T-helper 22 cell (primary cell): ENCODE measurements around the gene BAIAP3.
"Not testable (repeated sequence)": the region's sequence is repeated elsewhere in the genome, so short reads cannot be mapped to it uniquely, and the experiment has no call there.

ENCODE experiments used
- DNase-seq: peaks from one replicate; pipeline ENCODE4 v3.0.0-alpha.2; 2020; ENCODE audit warnings: low read depth

The BAIAP3 gene

GRCh38 chr16:1333149-1333812 lies at the start of gene BAIAP3:
Gene BAIAP3, plus strand, starts transcription at chr16:1333645. Its CDS starts 4,905 bp downstream, at chr16:1338550.
- DNase-seq, result no peak

GRCh38 chr16:1283996-1284616 lies 49.3 kb upstream of the BAIAP3 start:
- DNase-seq, result no peak

GRCh38 chr16:1285669-1286512 lies 47.6 kb upstream of the BAIAP3 start:
- no peak for DNase-seq

- DNase-seq, result no peak
Measured at GRCh38 chr16:1286513-1287094, 46.8 kb upstream of the BAIAP3 start.

GRCh38 chr16:1287982-1288670 lies 45.3 kb upstream of the BAIAP3 start:
- DNase-seq, result no peak

- no peak for DNase-seq
Measured at GRCh38 chr16:1288813-1289476, 44.5 kb upstream of the BAIAP3 start.

GRCh38 chr16:1289477-1289866 lies 44.0 kb upstream of the BAIAP3 start:
- DNase-seq, result no peak

GRCh38 chr16:1290063-1290501 lies 43.4 kb upstream of the BAIAP3 start:
- DNase-seq, result no peak

- no peak for DNase-seq
Measured at GRCh38 chr16:1290860-1291575, 42.4 kb upstream of the BAIAP3 start.

- DNase-seq, result no peak
Measured at GRCh38 chr16:1291576-1291974, 41.9 kb upstream of the BAIAP3 start.

- DNase-seq, result not testable (repeated sequence)
Measured at GRCh38 chr16:1292208-1292607, 41.2 kb upstream of the BAIAP3 start.

- DNase-seq, result not testable (repeated sequence)
Measured at GRCh38 chr16:1292808-1293207, 40.6 kb upstream of the BAIAP3 start.

GRCh38 chr16:1293921-1294656 lies 39.4 kb upstream of the BAIAP3 start:
- DNase-seq, result no peak

- no peak for DNase-seq
Measured at GRCh38 chr16:1295465-1295864, 38.0 kb upstream of the BAIAP3 start.

- DNase-seq, result not testable (repeated sequence)
Measured at GRCh38 chr16:1296688-1297017, 36.8 kb upstream of the BAIAP3 start.

GRCh38 chr16:1297018-1297696 lies 36.3 kb upstream of the BAIAP3 start:
- no peak for DNase-seq

GRCh38 chr16:1298406-1298805 lies 35.0 kb upstream of the BAIAP3 start:
- DNase-seq, result no peak

- DNase-seq, result no peak
Measured at GRCh38 chr16:1299012-1299867, 34.2 kb upstream of the BAIAP3 start.

GRCh38 chr16:1299868-1300203 lies 33.6 kb upstream of the BAIAP3 start:
- no peak for DNase-seq
